ENCODE measurements around the gene RABGAP1L. TPM values are rescaled to one million over a fixed set of nuclear protein-coding genes. Genes with fewer than 3 reads are reported as not detected.
"Not testable (repeated sequence)": the region's sequence is repeated elsewhere in the genome, so short reads cannot be mapped to it uniquely, and the experiment has no call there.

Gene RABGAP1L
- total and polyA plus RNA-seq, 2 donors (not counting 3 experiments of a cell fraction or from before 2014, with no cell fraction given) = 6.4 to 22.2 TPM

- no peak for FAIRE-seq
- TF ChIP-seq, protein P1, sequence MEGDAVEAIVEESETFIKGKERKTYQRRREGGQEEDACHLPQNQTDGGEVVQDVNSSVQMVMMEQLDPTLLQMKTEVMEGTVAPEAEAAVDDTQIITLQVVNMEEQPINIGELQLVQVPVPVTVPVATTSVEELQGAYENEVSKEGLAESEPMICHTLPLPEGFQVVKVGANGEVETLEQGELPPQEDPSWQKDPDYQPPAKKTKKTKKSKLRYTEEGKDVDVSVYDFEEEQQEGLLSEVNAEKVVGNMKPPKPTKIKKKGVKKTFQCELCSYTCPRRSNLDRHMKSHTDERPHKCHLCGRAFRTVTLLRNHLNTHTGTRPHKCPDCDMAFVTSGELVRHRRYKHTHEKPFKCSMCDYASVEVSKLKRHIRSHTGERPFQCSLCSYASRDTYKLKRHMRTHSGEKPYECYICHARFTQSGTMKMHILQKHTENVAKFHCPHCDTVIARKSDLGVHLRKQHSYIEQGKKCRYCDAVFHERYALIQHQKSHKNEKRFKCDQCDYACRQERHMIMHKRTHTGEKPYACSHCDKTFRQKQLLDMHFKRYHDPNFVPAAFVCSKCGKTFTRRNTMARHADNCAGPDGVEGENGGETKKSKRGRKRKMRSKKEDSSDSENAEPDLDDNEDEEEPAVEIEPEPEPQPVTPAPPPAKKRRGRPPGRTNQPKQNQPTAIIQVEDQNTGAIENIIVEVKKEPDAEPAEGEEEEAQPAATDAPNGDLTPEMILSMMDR (IDR thresholded peaks at IDR 0.05; ENCODE audit: extremely low read depth in 1 of 2, insufficient read depth in 1 of 2, low read depth in 1 of 2, low read length in 2 of 2) = no peak
These were observed 424.0 kb downstream of the RABGAP1L start for GRCh38 chr1:174583316-174583715.

GRCh38 chr1:174584071-174584470 is 424.8 kb downstream of the RABGAP1L start:
- H2AFZ ChIP-seq (ENCODE audit: low read depth, low read length) = no peak overlapping the region
- H3K4me2 ChIP-seq (ENCODE audit: insufficient read depth, low read length) = no peak overlapping the region
- no peaks in the 10 kb centered on the region for H3K4me1 ChIP-seq (ENCODE audit: control insufficient read depth, extremely low read depth, insufficient read depth, low read length)
- H3K4me3 ChIP-seq (replicated peaks in 1 of 3; ENCODE audit: insufficient read depth in 1 of 3, low read depth in 1 of 3, low read length in 3 of 3) = no peak overlapping the region
- no peak overlapping the region for H3K9ac ChIP-seq (replicated peaks; ENCODE audit: extremely low read depth, insufficient read depth, low read length)
- DNase-seq (ENCODE audit: low read depth, low spot score) (no peak), FAIRE-seq (no peak)
- no TSS peak for BruUV-seq (replicated peaks)
- H3K9me1 ChIP-seq (replicated peaks; ENCODE audit: control insufficient read depth, extremely low read depth, insufficient read depth, low read length) = no peaks in the 10 kb centered on the region
- no peaks in the 10 kb centered on the region for H3K79me2 ChIP-seq (ENCODE audit: control insufficient read depth, insufficient read depth, low read length)
- intact Hi-C loops (cut with micrococcal nuclease) (no loop called here), dilution Hi-C loops (cut with MboI; ENCODE audit: extremely low pct_ligation_motif_present, low sequenced_read_pairs) (no loop called here)
- H3K9me3 ChIP-seq (replicated peaks; ENCODE audit: control insufficient read depth, insufficient read depth, low read length) = no peaks in the 10 kb centered on the region
- ChIA-PET CTCF (interaction anchor here (1.5 kb wide), 1 partner anchor 142 kb away, joined by 3 read pairs; no protein-coding TSS in a partner anchor), POLR2A (no interaction called here)
- H3K36me3 ChIP-seq (ENCODE audit: control insufficient read depth in 2 of 2, extremely low read depth in 1 of 2, insufficient read depth in 2 of 2, low read length in 2 of 2) = no peaks in the 10 kb centered on the region
- H3K27me3 ChIP-seq (ENCODE audit: control insufficient read depth in 2 of 2, insufficient read depth in 2 of 2, low read length in 2 of 2) = no peaks in the 10 kb centered on the region
- TF ChIP-seq MYC (IDR thresholded peaks at IDR 0.05; ENCODE audit: low read depth, low read length) = no peak
- TF ChIP-seq, protein P2, sequence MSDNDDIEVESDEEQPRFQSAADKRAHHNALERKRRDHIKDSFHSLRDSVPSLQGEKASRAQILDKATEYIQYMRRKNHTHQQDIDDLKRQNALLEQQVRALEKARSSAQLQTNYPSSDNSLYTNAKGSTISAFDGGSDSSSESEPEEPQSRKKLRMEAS (IDR thresholded peaks at IDR 0.05; ENCODE audit: insufficient read depth, insufficient read length) = no peak
- no peak for TF ChIP-seq POLR2AphosphoS5 (IDR thresholded peaks at IDR 0.05; ENCODE audit: insufficient read depth, low read depth, low read length)
- no peak for TF ChIP-seq POLR2A (IDR thresholded peaks at IDR 0.05; ENCODE audit: low read depth, low read length)
- H3K27ac ChIP-seq (ENCODE audit: insufficient read depth, low read depth, low read length) = no peak overlapping the region
- H4K20me1 ChIP-seq (replicated peaks; ENCODE audit: control insufficient read depth, extremely low read depth, insufficient read depth, low read length) = no peaks in the 10 kb centered on the region

More at GRCh38 chr1:174583316-174583715, 424.0 kb downstream of the RABGAP1L start:
- intact Hi-C loops (cut with micrococcal nuclease) = no loop called here
- no peak overlapping the region for H3K4me2 ChIP-seq (ENCODE audit: insufficient read depth, low read length)
- no peaks in the 10 kb centered on the region for H3K4me1 ChIP-seq (ENCODE audit: control insufficient read depth, extremely low read depth, insufficient read depth, low read length)
- CTCF ChIA-PET = interaction anchor here (1.0 to 1.5 kb wide), 2 partner anchors 143 to 321 kb away, joined by 3 read pairs; no protein-coding TSS in a partner anchor
- no peaks in the 10 kb centered on the region for H3K79me2 ChIP-seq (ENCODE audit: control insufficient read depth, insufficient read depth, low read length)
- H3K4me3 ChIP-seq (replicated peaks in 1 of 3; ENCODE audit: insufficient read depth in 1 of 3, low read depth in 1 of 3, low read length in 3 of 3) = no peak overlapping the region
- no peaks in the 10 kb centered on the region for H3K9me1 ChIP-seq (replicated peaks; ENCODE audit: control insufficient read depth, extremely low read depth, insufficient read depth, low read length)
- H3K9me3 ChIP-seq (replicated peaks; ENCODE audit: control insufficient read depth, insufficient read depth, low read length) = no peaks in the 10 kb centered on the region
- no peak overlapping the region for H2AFZ ChIP-seq (ENCODE audit: low read depth, low read length)
- no peak overlapping the region for H3K9ac ChIP-seq (replicated peaks; ENCODE audit: extremely low read depth, insufficient read depth, low read length)
- no peak overlapping the region for H3K27ac ChIP-seq (ENCODE audit: insufficient read depth, low read depth, low read length)
- POLR2A ChIA-PET = no interaction called here
- no peaks in the 10 kb centered on the region for H3K27me3 ChIP-seq (ENCODE audit: control insufficient read depth in 2 of 2, insufficient read depth in 2 of 2, low read length in 2 of 2)
- no TSS peak for BruUV-seq (replicated peaks)
- H3K36me3 ChIP-seq (ENCODE audit: control insufficient read depth in 2 of 2, extremely low read depth in 1 of 2, insufficient read depth in 2 of 2, low read length in 2 of 2) = no peaks in the 10 kb centered on the region
- dilution Hi-C loops (cut with MboI; ENCODE audit: extremely low pct_ligation_motif_present, low sequenced_read_pairs) = no loop called here
- no peaks in the 10 kb centered on the region for H4K20me1 ChIP-seq (replicated peaks; ENCODE audit: control insufficient read depth, extremely low read depth, insufficient read depth, low read length)
- no peak for DNase-seq (ENCODE audit: low read depth, low spot score)

DNA sequence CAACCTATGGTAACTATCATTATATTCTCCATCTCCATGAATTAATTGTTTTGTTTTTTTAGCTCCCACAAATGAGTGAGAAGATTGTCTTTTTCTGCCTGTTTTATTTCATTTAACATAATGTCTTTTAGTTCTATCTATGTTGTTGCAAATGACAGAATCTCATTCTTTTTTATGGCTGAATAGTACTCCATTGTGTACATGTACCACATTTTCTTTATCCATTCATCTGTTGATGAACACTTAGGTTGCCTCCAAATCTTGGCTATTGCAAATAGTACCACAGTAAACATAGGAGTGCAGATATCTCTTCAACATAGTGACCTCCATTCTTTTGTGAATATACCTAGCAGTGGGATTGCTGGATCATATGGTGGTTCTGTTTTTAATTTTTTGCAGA is 429.3 kb downstream of the RABGAP1L start:
- dilution Hi-C loops (cut with MboI; ENCODE audit: extremely low pct_ligation_motif_present, low sequenced_read_pairs); CTCF ChIA-PET: not testable (repeated sequence)

More for the DNA sequence above, 429.3 kb downstream of the RABGAP1L start:
- FAIRE-seq; H3K4me1 ChIP-seq (ENCODE audit: control insufficient read depth, extremely low read depth, insufficient read depth, low read length); H3K27ac ChIP-seq (ENCODE audit: insufficient read depth, low read depth, low read length); H3K9me1 ChIP-seq (replicated peaks; ENCODE audit: control insufficient read depth, extremely low read depth, insufficient read depth, low read length); H3K4me2 ChIP-seq (ENCODE audit: insufficient read depth, low read length); intact Hi-C loops (cut with micrococcal nuclease); H3K9ac ChIP-seq (replicated peaks; ENCODE audit: extremely low read depth, insufficient read depth, low read length); POLR2A ChIA-PET; H3K4me3 ChIP-seq (replicated peaks in 1 of 3; ENCODE audit: insufficient read depth in 1 of 3, low read depth in 1 of 3, low read length in 3 of 3); H3K79me2 ChIP-seq (ENCODE audit: control insufficient read depth, insufficient read depth, low read length); H3K36me3 ChIP-seq (ENCODE audit: control insufficient read depth in 2 of 2, extremely low read depth in 1 of 2, insufficient read depth in 2 of 2, low read length in 2 of 2); H3K9me3 ChIP-seq (replicated peaks; ENCODE audit: control insufficient read depth, insufficient read depth, low read length); DNase-seq (ENCODE audit: low read depth, low spot score); H3K27me3 ChIP-seq (ENCODE audit: control insufficient read depth in 2 of 2, insufficient read depth in 2 of 2, low read length in 2 of 2); BruUV-seq (replicated peaks); H4K20me1 ChIP-seq (replicated peaks; ENCODE audit: control insufficient read depth, extremely low read depth, insufficient read depth, low read length); H2AFZ ChIP-seq (ENCODE audit: low read depth, low read length): not testable (repeated sequence)

Measured in endothelial cell of umbilical vein (primary cell).